AG04449 (cell line): Measurements from ENCODE around the gene BBLN.

Source experiments
- CTCF ChIA-PET: fragments of 350-600 bp; formaldehyde crosslinking; extraction: SDS; loops from one replicate; lab custom pipeline; 2021; ENCODE audit warnings: antibody characterized with exemption; lab: Yijun Ruan, JAX
- POLR2A ChIA-PET: fragments of 400-600, 350-600 bp; formaldehyde crosslinking; extraction: SDS; loops from one replicate; lab custom pipeline; 2020; ENCODE audit warnings: antibody characterized with exemption, inconsistent platforms; lab: Yijun Ruan, JAX
- DNase-seq: peaks from one replicate; pipeline ENCODE4 v3.0.0-alpha.2; 2010; ENCODE audit warnings: low read depth, low spot score
- H3K4me3 ChIP-seq: 2 replicates; pipeline ENCODE4 v1.5.1; 2011; ENCODE audit warnings: low read depth, mild to moderate bottlenecking, control low read depth, low read length
- CTCF ChIP-seq: IDR thresholded peaks from one replicate; pipeline ENCODE4 v1.5.1; 2011; ENCODE audit warnings: mild to moderate bottlenecking, moderate library complexity, low read length, control low read depth, inconsistent platforms; ENCODE audit not compliant: insufficient read depth; ENCODE audit errors: missing control alignments

The BBLN gene

GRCh38 chr9:128163027-128163515 lies 3.0 kb downstream of the BBLN start:
- CTCF ChIA-PET = interaction anchor here (0.6 to 1.7 kb wide), 3 partner anchors 12 to 28 kb away, joined by 3 to 5 read pairs (median 3); no protein-coding TSS in a partner anchor
- POLR2A ChIA-PET = no interaction called here
- TF ChIP-seq CTCF = no peak
- DNase-seq = no peak
- H3K4me3 ChIP-seq = no peak overlapping the region

- ChIA-PET POLR2A (no interaction called here), CTCF (interaction anchor here (0.6 to 1.7 kb wide), 5 partner anchors 11 to 44 kb away, joined by 3 to 5 read pairs (median 3); no protein-coding TSS in a partner anchor)
- no peak overlapping the region for H3K4me3 ChIP-seq
- DNase-seq = no peak
- TF ChIP-seq CTCF = no peak
Measured at GRCh38 chr9:128163523-128164306, 3.6 kb downstream of the BBLN start.

- TF ChIP-seq CTCF = no peak
- DNase-seq = no peak
- no peak overlapping the region for H3K4me3 ChIP-seq
- POLR2A ChIA-PET = no interaction called here
- CTCF ChIA-PET = interaction anchor here (1.2 to 1.7 kb wide), 4 partner anchors 10 to 44 kb away, joined by 3 to 5 read pairs (median 4); no protein-coding TSS in a partner anchor
Measured at GRCh38 chr9:128164307-128164885, 4.3 kb downstream of the BBLN start.

- ChIA-PET CTCF (no interaction called here), POLR2A (no interaction called here)
- DNase-seq = no peak
- no peak overlapping the region for H3K4me3 ChIP-seq
- no peak for TF ChIP-seq CTCF
Measured at GRCh38 chr9:128166169-128166568, 6.1 kb downstream of the BBLN start.

- no peak overlapping the region for H3K4me3 ChIP-seq
- ChIA-PET CTCF (interaction anchor here (2.0 kb wide), 1 partner anchor 23 kb away, joined by 4 read pairs; no protein-coding TSS in a partner anchor), POLR2A (no interaction called here)
- DNase-seq = no peak
- no peak for TF ChIP-seq CTCF
Measured at GRCh38 chr9:128167209-128167608, 7.1 kb downstream of the BBLN start.
